ENCODE results near the gene DNLZ.

DNA sequence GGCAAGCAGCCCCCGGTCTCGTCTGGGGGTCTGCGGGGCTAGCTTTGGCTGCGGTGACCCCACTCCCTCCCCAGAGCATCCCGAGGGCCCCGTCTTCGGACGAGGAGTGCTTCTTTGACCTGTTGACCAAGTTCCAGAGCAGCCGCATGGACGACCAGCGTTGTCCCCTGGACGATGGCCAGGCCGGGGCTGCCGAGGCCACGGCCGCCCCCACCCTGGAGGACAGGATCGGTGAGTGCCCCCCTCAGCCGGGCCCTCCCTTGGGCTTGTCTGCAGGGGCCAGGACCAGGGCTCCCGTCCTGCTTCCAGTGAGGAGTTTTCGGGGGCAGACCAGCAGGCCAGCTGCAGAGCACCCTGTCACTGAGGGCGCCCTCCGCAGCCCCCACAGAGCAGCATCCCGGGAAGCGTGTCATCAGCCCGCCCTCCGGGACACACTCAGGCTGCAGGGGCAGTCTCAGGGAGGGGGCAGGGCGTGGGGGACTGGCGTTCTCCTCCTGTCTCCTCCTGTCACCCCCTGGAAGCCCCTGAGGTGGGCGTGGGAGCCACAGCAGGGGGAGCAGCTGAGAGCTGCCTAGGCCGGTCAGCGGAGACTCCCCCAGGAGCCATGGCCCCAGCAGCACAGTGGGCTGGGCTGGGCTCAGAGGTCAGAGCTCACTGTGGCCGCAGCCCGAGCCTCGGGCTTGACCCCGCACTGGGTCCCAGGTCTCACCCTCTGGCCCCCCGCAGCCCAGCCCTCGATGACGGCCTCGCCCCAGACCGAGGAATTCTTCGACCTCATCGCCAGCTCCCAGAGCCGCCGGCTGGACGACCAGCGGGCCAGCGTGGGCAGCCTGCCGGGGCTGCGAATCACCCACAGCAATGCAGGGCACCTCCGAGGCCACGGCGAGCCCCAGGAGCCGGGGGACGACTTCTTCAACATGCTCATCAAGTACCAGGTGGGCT, 7.7 kb downstream of the DNLZ start:
- TF ChIP-seq, protein P1, sequence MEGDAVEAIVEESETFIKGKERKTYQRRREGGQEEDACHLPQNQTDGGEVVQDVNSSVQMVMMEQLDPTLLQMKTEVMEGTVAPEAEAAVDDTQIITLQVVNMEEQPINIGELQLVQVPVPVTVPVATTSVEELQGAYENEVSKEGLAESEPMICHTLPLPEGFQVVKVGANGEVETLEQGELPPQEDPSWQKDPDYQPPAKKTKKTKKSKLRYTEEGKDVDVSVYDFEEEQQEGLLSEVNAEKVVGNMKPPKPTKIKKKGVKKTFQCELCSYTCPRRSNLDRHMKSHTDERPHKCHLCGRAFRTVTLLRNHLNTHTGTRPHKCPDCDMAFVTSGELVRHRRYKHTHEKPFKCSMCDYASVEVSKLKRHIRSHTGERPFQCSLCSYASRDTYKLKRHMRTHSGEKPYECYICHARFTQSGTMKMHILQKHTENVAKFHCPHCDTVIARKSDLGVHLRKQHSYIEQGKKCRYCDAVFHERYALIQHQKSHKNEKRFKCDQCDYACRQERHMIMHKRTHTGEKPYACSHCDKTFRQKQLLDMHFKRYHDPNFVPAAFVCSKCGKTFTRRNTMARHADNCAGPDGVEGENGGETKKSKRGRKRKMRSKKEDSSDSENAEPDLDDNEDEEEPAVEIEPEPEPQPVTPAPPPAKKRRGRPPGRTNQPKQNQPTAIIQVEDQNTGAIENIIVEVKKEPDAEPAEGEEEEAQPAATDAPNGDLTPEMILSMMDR (IDR thresholded peaks at IDR 0.05), result no peak
- TF ChIP-seq POLR2A (IDR thresholded peaks at IDR 0.05), result no peak

Data from heart left ventricle (tissue), 13 donors.